HK-2 (cell line): ENCODE results near the gene CMC1.
A peak's percentile ranks its signal among the peaks of the same experiment; 100 is the strongest.
"Not testable (repeated sequence)": the region's sequence is repeated elsewhere in the genome, so short reads cannot be mapped to it uniquely, and the experiment has no call there.

Experiments
- DNase-seq: peaks from one replicate; pipeline ENCODE4 v3.0.0-alpha.2; 2018; ENCODE audit not compliant: unreplicated experiment

The CMC1 gene

GRCh38 chr3:28241221-28242160, at the start of gene CMC1:
TSS of gene CMC1 (plus strand) at chr3:28241619. CDS start at chr3:28241794, 175 bp downstream.
- peak; percentile 93 for DNase-seq

GRCh38 chr3:28198161-28198560, 43.3 kb upstream of the CMC1 start:
- no peak for DNase-seq

- DNase-seq = no peak
Observed at GRCh38 chr3:28198974-28199373, 42.4 kb upstream of the CMC1 start.

- not testable (repeated sequence) for DNase-seq
Observed at GRCh38 chr3:28199643-28200042, 41.8 kb upstream of the CMC1 start.

GRCh38 chr3:28200366-28200848, 41.0 kb upstream of the CMC1 start:
- not testable (repeated sequence) for DNase-seq

- no peak for DNase-seq
Observed at GRCh38 chr3:28206479-28206878, 34.9 kb upstream of the CMC1 start.

- no peak for DNase-seq
Observed at GRCh38 chr3:28207000-28207733, 34.3 kb upstream of the CMC1 start.

- no peak for DNase-seq
Observed at GRCh38 chr3:28210968-28211713, 30.3 kb upstream of the CMC1 start.

GRCh38 chr3:28212681-28213080, 28.7 kb upstream of the CMC1 start:
- DNase-seq = no peak

- DNase-seq = no peak
Observed at GRCh38 chr3:28215407-28215806, 26.0 kb upstream of the CMC1 start.

GRCh38 chr3:28218071-28218916, 23.1 kb upstream of the CMC1 start:
- no peak for DNase-seq

GRCh38 chr3:28218917-28219198, 22.6 kb upstream of the CMC1 start:
- no peak for DNase-seq

- DNase-seq = no peak
Observed at GRCh38 chr3:28224430-28224829, 17.0 kb upstream of the CMC1 start.

- DNase-seq = no peak
Observed at GRCh38 chr3:28226020-28226419, 15.4 kb upstream of the CMC1 start.

GRCh38 chr3:28228623-28229022, 12.8 kb upstream of the CMC1 start:
- DNase-seq = no peak

GRCh38 chr3:28232659-28233058, 8.8 kb upstream of the CMC1 start:
- DNase-seq = no peak

GRCh38 chr3:28234454-28234853, 7.0 kb upstream of the CMC1 start:
- DNase-seq = no peak

- DNase-seq = no peak
Observed at GRCh38 chr3:28239108-28239507, 2.3 kb upstream of the CMC1 start.

GRCh38 chr3:28240441-28240840, 978 bp upstream of the CMC1 start:
- no peak for DNase-seq

GRCh38 chr3:28242519-28242918, 1.1 kb downstream of the CMC1 start:
- DNase-seq = no peak

GRCh38 chr3:28243424-28244106, 2.1 kb downstream of the CMC1 start:
- no peak for DNase-seq
